Stimulated activated CD8-positive, alpha-beta memory T cell treated with anti-CD3 and anti-CD28 coated beads, Interleukin-4, amount 100 ng/mL, for 48 hours (primary cell): ENCODE measurements around the gene PGAP1.
"Not testable (repeated sequence)": the region's sequence is repeated elsewhere in the genome, so short reads cannot be mapped to it uniquely, and the experiment has no call there.

ENCODE experiments used
- DNase-seq: peaks from one replicate; pipeline ENCODE4 v3.0.0-alpha.2; 2020

PGAP1 gene

DNA sequence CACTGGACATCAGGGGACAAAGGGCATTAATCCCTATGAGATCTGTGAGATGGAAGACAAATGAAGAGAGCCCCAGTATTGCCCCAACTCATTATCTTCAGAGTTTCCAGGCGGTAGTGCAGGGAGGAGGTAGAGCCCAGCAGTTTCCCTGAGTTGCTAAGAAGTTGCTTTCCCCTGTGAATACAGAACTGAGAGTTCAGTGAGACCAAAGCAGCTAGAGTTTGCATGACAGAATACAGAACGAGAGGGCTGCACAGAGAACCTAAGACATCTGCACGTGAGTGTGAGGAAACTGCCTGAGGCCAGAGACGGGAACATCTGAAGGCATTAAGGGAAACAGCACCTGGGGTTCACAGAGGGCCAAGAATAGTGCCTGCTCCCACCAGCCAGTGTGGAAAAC is 18.1 kb upstream of the PGAP1 start:
- DNase-seq: no peak

DNA sequence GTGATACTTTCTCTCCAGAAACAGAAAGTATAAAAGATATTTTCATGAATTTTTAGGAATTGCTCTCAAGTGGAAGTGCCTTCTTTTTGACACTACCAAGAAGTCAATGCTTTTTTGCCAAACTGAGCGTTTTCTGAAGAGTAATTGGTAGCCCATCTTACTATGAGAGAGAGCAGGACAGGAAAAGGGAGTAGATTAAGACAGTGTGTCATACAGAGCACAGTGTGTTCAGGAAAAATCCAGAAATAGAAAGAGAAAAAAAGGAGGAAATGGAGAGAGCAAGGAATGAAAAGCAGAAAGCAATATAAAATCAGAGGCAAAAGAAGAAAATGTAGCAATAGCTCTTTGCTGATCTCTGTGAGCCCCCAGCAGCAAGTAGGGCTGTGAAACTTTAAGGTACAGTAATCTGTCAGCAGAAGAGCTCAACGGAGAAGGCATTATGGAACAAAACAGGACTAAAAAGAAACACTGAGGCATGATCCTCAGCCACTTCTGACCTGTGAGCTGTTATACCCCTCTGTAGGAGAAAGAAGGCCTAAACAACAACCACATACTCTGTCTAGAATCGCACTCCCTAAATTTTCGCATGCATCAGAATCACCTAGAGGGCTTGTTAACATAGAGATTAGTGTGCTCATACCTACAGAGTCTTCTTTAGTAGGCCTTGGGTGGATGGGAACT is 15.0 kb upstream of the PGAP1 start:
- DNase-seq: no peak

DNA sequence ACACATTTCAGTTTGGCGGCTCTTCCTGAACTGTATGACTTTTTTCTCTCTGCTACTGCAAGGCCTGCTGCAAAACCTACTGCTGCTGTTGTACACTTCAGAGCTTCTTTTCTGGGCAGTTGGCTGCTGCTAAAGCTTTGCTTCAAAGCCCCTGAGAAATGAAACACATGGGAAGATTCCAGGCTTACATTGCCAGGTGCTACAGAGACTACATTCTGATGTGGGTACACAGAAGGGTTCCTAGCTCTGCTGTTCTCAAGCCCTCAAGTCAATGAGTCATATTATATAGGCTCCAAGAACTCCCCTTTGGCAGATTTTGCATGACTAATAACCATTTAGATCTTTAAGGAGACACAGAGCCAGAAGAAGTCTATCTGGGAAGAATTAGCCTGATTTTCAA is 12.9 kb upstream of the PGAP1 start:
- DNase-seq: no peak

DNA sequence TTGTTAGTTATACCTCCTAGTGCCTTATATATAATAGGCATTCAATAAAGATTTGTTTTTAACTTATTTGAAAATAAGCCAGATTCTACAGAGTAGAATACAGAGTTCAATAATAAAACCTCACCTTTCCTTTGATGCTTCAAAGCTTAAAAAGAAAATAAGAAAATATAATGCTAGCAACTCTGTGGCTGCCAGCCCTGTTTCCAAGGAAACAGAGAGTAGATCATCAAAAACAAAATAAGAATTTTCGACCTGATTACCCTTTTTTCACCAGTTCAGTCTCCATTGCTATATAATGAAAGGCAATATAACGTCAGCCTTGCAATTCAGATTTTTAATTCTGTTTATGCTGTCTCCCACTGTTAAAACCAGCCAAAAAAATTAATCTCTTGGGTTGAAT is 8.9 kb upstream of the PGAP1 start:
- no peak for DNase-seq

DNA sequence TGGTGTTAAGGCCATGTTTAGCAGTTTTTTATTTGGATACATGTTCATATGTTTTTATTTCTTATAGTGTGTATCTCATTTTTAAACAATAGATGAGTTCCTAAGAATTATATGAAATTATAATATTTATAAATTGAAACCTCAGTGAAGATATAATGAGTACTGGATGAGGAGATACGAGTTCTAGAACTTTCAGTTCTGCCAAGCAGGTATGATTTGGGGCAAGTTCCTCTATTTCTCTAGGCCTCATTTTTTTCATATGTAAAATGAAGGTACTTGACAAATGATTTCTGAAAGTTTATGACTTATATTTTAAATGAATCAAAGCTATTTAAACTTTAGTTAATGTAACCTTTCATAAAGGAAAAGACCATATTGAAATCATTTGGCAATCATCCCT is 8.2 kb upstream of the PGAP1 start:
- no peak for DNase-seq

DNA sequence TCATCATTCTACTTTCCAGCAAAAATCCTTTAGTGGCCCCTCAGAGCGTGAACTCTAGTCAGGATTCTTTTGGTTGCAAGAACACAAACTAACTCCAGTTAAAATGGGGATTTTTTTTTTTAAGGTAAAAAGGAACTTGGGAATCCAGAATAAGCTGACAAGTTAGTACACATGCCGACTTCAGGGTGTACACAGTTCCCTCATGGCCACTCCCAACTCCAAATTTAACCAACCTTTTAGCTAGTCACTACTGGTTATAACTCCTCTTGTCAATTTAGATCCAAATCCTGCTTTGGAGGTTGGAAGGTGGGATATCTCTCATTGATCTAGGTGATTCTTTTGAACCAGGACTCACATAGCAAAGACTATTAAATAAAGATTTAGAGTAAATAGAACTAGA is 5.0 kb upstream of the PGAP1 start:
- DNase-seq: no peak

DNA sequence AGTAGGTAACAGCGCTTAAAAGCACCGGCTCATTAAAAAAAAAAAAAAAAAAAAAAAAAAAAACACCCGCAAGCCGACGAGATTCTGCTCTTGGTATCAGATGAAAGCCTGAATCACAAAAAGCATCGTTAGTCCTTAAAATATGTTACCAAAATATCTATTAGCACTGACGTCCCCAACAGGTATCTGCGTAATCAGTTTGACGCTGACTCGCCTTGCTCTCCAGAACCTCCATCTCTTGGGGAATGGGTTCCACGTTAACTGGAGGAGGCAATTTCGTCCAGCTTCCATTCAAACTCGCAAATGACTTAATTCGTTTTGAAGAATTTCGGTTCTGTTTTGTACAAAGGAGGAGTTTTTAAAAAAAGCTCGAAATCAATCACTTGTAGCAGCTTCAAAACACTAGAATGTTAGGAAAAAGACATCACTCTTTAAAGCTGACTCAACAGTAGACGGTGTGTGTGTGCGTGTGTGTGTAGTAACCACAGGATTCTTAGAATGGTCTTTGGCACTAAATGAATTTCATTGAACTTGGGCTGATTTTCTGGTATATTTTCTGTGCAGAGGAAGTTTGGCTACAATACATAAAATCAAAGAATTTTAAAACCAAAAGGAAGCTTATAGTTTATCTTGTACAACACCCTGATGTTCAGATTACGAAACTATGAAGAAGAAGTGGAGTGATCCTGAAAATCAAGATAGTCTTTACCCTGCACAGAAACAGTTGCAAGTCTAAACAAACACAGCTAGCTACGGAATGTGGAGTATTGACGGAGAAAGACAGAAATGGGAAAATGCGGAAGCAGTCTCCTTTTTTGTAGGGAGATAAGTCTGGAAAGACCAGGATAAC is 1.1 kb upstream of the PGAP1 start:
- peak; percentile 61 for DNase-seq

DNA sequence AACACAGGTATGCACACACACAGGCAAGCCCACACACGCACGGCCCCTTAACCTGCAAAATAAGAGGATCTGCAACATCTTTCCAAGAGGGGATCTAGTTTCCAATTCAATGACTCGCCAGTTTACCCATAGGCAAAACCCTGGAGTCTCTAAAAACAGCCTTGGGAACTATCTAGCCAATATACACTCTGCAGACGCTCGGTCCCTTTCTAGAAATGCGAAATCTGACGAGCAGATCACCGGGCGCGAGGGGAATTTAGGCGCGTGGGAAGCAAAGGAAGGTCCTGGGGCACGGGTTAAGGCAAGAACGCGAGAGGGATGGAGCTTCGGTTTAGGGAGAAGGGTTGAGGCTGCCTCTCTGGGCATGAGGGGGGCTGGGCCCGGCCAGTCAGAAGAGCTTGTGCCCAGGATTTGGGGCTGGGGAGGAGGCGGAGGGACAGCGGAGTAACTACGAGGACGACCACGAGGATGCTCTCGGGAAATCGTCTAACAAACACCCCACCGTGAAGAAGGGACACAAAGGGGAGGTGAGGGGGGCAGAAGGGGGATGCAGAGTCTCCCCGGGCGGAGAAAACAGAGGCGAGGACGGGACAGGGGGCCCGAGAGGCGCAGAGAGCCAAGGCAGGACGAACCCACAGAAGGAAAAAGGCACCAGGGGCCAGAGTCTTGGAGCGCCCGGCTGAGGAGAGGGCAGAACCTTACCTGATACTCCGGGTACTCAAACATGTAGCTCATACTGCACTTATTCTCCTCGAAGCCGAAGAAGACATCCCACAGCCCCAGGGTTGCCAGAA is 542 bp downstream of the PGAP1 start:
- peak; percentile 52 for DNase-seq

DNA sequence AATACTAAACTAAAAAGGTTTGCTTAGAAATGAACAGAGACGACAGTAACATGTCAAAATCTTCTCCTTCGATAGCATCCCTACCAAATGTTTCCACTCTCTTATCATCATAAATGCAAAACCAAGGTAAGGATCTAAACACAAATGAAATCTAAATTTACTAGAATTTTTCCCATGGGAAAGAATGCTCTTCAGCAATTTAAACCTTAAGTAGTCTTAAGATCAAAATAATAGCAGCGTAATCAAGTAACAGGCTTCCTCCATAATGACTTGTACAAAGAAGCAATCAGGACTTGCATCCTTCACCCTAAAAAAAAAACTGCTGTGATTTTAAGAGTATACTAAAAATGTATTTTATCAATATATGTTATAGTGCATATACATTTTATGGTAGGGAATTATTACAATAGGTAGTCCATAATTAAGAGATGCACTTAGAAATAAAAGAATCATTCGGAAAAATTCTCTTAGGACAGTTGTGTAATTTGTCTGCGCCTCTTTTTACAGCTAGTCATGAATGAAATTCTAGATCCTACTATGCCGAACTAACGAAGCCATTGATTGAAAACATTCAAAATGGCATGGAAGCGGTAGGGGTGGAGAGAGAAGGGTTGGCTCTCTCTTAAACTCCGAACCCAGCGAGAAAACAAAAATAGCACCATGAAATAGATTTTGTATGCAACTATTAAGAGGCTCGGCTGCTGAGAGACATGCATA is 1.3 kb downstream of the PGAP1 start:
- DNase-seq: no peak

DNA sequence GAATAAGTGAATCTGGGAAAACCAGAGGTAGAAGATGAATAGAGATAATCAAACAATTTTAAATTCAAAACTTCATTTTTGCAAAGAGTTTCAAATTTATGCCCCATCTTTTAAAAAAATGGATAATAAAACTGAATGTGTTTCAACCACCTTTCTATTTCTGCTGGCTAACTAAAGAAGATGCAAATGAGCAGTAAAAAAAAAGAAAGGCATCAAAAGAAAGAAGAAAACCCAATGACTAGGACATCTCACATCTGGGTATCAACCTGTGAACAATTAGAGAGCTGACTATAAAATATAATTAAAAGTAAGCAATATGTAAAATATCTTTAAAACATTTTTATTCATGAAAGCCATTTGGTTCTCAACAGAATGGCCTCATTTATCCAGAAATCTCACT is 2.5 kb downstream of the PGAP1 start:
- no peak for DNase-seq

DNA sequence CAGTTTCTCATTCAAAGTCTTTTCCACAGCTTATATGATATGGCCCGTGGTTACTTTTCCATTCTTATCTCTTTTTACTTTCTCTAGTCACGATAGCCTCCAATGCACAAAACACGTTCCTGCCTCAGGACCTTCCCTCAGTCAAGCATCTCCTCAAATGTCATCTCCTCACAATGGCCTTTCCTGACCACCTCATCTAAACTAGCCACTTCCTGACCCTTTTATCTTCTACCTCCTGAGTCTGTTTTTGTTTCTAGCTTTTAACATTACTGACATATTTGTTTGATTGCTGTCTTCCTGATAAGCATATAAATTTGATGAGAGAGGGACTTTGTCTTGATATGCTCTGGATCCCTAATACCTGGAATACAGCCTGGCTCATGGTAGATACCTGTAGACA is 7.6 kb downstream of the PGAP1 start:
- no peak for DNase-seq

DNA sequence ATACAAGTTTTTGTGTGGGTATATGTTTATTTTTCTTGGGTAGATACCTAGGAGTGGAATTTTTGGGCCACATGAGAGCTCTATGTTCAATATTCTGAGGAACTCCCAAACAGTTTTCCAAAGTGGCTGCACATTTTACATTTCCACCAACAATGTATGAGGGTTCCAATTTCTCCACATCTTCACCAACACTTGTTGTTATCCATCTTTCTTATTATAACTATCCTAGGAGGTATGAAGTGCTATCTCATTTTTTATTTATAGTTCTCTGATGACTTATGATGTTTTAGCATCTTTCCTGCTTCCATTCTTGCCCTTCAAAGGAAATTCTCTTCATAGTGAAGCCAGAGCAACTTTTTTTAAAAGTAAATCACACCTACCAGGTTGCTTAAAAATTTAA is 8.7 kb downstream of the PGAP1 start:
- no peak for DNase-seq

DNA sequence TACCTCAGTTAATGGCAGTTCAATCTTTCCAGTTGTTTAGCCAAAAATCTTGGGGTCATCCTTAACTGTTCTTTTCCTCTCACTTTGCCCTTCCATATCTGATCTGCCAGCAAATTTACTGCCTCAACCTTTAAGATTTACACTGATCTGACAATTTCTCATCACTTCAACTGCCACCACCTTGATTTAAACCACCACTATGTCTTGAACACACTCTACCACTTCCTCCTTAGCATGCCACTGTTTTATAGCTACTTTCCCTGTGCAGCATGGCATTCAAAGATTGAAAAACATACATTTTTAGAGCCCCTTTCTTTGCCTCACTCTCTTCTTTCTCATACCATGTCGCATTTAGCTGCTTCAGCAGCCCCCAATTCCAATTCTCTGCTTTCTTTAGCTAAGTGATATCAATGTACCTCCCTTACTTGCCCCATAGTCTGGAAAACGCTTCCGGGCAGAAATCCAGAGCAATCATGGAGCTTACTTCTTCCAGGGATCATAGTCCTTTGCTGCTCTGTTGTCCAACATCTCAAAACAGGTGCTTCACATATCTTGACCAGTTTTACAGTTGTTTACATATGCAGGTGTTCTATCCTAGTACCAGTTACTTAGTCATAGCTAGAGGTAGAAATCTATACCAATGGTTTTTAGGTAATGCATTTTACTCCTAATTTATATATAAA is 10.9 kb downstream of the PGAP1 start:
- no peak for DNase-seq

DNA sequence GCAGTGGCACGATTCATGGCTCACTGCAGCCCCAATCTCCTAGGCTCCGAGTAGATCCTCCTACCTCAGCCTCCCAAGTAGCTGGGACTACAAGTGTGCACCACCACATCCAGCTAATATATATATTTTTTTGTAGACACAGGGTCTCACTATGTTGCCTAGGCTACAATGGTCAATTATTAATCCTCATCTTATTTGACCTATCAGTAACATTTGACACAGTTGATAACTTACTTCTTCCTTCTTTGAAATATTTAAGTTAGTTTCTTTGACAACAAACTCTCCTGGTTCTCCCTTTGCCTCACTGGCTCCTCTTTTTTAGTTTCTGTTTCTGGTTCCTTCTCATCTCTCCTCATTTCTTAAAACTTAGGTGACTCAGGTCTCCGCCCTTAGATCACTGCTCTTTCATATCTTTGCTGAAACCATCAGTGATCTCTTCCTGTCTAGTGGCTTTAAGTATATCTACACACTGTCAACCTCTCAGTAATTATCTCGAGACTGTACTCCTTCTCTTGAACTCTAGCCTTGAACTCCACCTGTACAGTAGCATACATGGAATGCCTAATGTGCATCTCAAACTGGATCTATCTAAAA is 11.5 kb downstream of the PGAP1 start:
- no peak for DNase-seq

DNA sequence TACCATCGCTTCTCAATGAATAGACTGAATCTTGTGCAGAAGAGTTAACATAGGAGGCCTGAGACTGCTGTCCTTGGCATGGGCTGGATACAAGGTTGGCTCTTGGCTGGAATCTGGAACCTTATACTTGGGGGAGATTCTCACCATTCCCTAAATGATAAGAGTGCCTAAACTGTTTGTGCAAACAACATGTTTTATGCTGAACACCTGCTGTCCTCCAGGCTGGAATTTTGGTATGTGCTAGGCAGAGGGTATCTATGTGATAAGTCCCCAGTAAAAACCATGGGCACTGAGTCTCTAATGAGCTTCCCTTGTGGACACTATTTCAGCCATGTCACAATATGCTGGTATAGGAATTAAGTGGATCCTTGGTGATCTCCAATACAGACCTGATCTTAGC is 12.8 kb downstream of the PGAP1 start:
- no peak for DNase-seq

DNA sequence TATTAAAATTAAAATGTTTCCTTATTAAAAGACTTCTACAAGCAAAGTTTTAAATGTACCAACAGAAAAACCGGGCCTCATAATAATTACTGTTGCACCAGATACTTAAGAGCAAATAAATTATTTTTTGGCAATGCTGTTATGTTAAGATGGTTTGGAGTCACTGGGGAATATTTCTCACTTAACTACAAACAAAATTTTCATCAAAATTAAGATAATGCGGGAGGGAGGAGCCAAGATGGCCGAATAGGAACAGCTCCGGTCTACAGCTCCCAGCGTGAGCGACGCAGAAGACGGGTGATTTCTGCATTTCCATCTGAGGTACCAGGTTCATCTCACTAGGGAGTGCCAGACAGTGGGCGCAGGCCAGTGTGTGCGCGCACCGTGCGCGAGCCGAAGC is 21.1 kb downstream of the PGAP1 start:
- not testable (repeated sequence) for DNase-seq

DNA sequence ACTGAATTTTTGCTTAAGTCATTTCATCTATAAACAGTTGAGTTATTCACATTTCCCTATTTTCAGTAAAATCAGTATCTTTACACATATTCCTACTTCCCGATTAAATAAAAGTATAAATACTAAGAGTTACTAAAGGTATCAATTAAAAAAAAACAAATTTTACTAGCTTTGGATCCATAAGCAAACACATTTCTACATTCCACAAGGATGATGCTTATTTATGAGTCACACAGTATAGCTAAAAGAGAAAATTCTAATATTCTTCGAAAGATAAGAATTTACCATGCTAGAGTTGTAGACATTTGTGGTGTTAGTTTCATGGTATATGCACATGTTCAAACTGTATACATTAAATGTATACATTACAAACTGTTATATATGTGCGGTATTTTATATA is 23.7 kb downstream of the PGAP1 start:
- DNase-seq: no peak

DNA sequence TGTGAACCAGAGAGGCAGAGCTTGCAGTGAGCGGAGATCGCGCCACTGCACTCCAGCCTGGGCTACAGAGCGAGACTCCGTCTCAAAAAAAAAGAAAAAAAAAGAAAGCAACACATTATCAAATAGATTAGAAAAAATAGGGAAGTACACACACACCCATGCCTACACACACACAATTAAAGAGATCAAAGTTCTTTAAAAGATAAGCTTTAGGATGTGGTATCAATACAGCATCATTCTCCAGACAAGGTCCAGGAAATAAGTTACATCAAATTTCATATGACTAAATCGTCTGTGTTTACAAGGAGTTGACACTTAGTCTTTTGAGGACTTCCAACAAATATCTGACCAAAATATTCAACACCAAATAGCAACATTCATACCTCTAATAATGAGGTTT is 25.7 kb downstream of the PGAP1 start:
- no peak for DNase-seq

DNA sequence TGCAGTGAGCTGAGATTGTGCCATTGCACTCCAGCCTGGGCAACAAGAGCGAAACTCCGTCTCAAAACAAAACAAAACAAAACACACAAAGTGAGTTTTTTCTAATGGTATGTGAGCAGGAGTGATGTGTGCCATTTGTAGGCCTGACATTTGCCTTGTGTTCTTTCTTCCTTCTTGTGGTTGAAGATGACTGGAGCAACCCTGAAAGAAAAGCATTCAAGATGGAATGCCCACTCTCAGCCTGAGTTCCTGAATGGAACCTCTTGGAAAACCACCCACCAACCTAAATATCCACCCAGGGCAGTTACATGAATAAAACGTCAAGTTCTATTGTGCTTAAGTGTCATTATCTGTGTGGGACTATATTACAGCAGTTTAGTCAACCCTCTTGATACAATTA is 26.5 kb downstream of the PGAP1 start:
- no peak for DNase-seq

DNA sequence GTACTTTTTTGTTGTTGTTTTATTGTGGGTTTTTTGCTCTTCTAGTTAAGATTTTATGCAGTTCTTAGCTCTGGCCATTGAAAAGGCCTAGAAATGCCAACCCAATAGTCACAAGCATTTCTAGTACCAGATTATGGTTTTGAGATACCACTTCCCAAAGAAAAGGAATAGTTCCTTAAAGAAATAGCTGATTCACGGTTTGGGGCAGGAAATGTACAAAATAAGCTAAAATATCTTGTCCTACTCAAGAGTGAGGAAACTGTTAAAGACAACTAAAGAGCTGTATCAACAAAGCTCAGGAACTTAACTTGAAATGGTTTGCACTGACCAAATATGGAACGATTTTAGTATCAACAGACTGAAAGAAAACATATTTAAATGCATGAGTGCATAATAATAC is 35.4 kb downstream of the PGAP1 start:
- no peak for DNase-seq

DNA sequence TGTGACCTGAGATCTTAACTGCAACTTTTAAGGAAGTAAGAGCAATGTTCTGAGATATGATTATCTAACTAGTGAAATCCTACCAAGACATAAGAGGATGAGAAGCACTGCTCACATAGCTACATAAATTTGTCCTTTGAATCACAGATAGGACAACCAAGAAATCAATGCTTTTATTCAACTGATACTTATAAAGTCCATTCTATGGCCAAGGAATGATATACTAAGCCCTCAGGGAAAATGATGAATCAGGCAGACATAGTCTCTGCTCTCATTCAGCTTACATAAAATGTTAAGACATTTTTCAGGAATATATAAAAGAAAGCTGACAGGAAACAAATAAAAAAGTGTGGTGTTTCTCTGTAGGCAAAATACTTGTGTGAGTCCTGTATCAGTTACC is 39.1 kb downstream of the PGAP1 start:
- DNase-seq: no peak

DNA sequence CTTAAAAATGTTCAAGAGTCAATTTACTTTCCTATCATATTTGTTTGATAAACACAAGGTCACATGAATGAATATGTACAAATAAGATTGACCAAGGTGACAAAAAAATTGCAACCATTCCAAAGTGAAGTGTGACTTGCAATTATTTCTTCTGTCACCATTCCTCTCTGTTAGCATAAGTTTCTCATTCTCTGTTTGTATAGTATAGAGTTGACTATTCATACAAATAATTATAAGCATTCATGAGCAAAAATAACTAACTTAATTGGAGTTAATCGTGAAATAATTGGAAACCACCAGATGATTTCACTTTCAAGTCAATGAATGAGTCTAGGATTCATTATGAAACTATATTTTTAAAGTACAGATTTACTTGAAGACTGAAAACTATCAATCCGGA is 42.1 kb downstream of the PGAP1 start:
- DNase-seq: no peak
